ENCODE results near the gene MON2.
"Not testable (repeated sequence)": the region's sequence is repeated elsewhere in the genome, so short reads cannot be mapped to it uniquely, and the experiment has no call there.

MON2 gene

GRCh38 chr12:62472472-62472871, 5.8 kb downstream of the MON2 start:
- no peak for DNase-seq

GRCh38 chr12:62481843-62482540, 15.4 kb downstream of the MON2 start:
- DNase-seq: no peak

- no peak for DNase-seq
These were observed 16.1 kb downstream of the MON2 start for GRCh38 chr12:62482769-62483168.

GRCh38 chr12:62484233-62484632, 17.6 kb downstream of the MON2 start:
- DNase-seq: no peak

- no peak for DNase-seq
These were observed 39.2 kb downstream of the MON2 start for GRCh38 chr12:62505786-62506185.

GRCh38 chr12:62512901-62513300, 46.3 kb downstream of the MON2 start:
- DNase-seq: no peak

GRCh38 chr12:62514080-62514479, 47.5 kb downstream of the MON2 start:
- DNase-seq: not testable (repeated sequence)

GRCh38 chr12:62516927-62517326, 50.3 kb downstream of the MON2 start:
- no peak for DNase-seq

- DNase-seq: no peak
These were observed 51.3 kb downstream of the MON2 start for GRCh38 chr12:62517887-62518286.

- no peak for DNase-seq
These were observed 52.4 kb downstream of the MON2 start for GRCh38 chr12:62519043-62519442.

GRCh38 chr12:62520361-62520760, 53.7 kb downstream of the MON2 start:
- no peak for DNase-seq

GRCh38 chr12:62522984-62523383, 56.4 kb downstream of the MON2 start:
- no peak for DNase-seq

GRCh38 chr12:62523619-62524018, 57.0 kb downstream of the MON2 start:
- DNase-seq: no peak

GRCh38 chr12:62525271-62525670, 58.6 kb downstream of the MON2 start:
- no peak for DNase-seq

GRCh38 chr12:62530596-62530995, 64.0 kb downstream of the MON2 start:
- DNase-seq: no peak

- DNase-seq: no peak
These were observed 65.7 kb downstream of the MON2 start for GRCh38 chr12:62532333-62532732.

GRCh38 chr12:62533087-62533754, 66.6 kb downstream of the MON2 start:
- DNase-seq: no peak

GRCh38 chr12:62533755-62534107, 67.1 kb downstream of the MON2 start:
- no peak for DNase-seq

GRCh38 chr12:62536546-62536945, 69.9 kb downstream of the MON2 start:
- DNase-seq: no peak

GRCh38 chr12:62537551-62537950, 70.9 kb downstream of the MON2 start:
- no peak for DNase-seq

GRCh38 chr12:62540354-62540753, 73.7 kb downstream of the MON2 start:
- no peak for DNase-seq

GRCh38 chr12:62542814-62543213, 76.2 kb downstream of the MON2 start:
- DNase-seq: no peak

GRCh38 chr12:62543324-62543723, 76.7 kb downstream of the MON2 start:
- no peak for DNase-seq

GRCh38 chr12:62543741-62544140, 77.1 kb downstream of the MON2 start:
- DNase-seq: no peak

Measured in NCI-H1436 treated with DMSO at 0.1 percent for 48 hours (cell line).